Measurements from ENCODE around the gene FCGR1A. TPM values are rescaled to one million over a fixed set of nuclear protein-coding genes. Genes with fewer than 3 reads are reported as not detected.
A peak's percentile ranks its signal among the peaks of the same experiment; 100 is the strongest.
"Not testable (repeated sequence)": the region's sequence is repeated elsewhere in the genome, so short reads cannot be mapped to it uniquely, and the experiment has no call there.

The FCGR1A gene
- total RNA-seq, 4 donors from 2014 or later = 0.39 to 21.4 (median 8.6) TPM; not detected in 1

GRCh38 chr1:149792502-149792901 lies 10.0 kb downstream of the FCGR1A start:
- H3K27me3 ChIP-seq, H3K9me3 ChIP-seq, H3K4me1 ChIP-seq, H3K36me3 ChIP-seq: not testable (repeated sequence)
- TF ChIP-seq CTCF (IDR thresholded peaks at IDR 0.05) = peak; percentile 27 to 58 (median 52)
- Histone ChIP-seq H3K4me3 (peak overlapping the region; percentile 59 to 86), H3K27ac (peak overlapping the region; percentile 83 to 91 (median 86))
- WGBS, 2 donors (ENCODE audit: low coverage in 1 of 2) = no CpG with 5 or more reads among the region's 36 CpGs
- peak; percentile 85 for ATAC-seq

- WGBS, 2 donors (ENCODE audit: low coverage in 1 of 2) = 10% methylated on average over 2 of the region's 52 CpGs; no CpG with 5 or more reads in 1 of the 2 donors
- H3K4me1 ChIP-seq, H3K9me3 ChIP-seq, H3K27me3 ChIP-seq, H3K36me3 ChIP-seq: not testable (repeated sequence)
- TF ChIP-seq CTCF (IDR thresholded peaks at IDR 0.05) = peak; percentile 34 to 95 (median 72)
- ATAC-seq = peak; percentile 91
- H3K4me3 ChIP-seq = peak overlapping the region; percentile 59 to 86
- H3K27ac ChIP-seq = peak overlapping the region; percentile 83 to 91 (median 86)
Measured at GRCh38 chr1:149792912-149793515, 10.5 kb downstream of the FCGR1A start.

- not testable (repeated sequence) for ATAC-seq, H3K27ac ChIP-seq, H3K9me3 ChIP-seq, H3K4me1 ChIP-seq, H3K36me3 ChIP-seq, H3K4me3 ChIP-seq, H3K27me3 ChIP-seq
- WGBS, 2 donors (ENCODE audit: low coverage in 1 of 2) = 83% methylated on average over 1 of the region's 5 CpGs; no CpG with 5 or more reads in 1 of the 2 donors
Measured at GRCh38 chr1:149793885-149794284, 11.4 kb downstream of the FCGR1A start.

- not testable (repeated sequence) for H3K4me1 ChIP-seq, H3K4me3 ChIP-seq, ATAC-seq, H3K27me3 ChIP-seq, H3K9me3 ChIP-seq, H3K27ac ChIP-seq, H3K36me3 ChIP-seq
- 100% methylated on average over 1 of the region's 3 CpGs; no CpG with 5 or more reads in 1 of the 2 donors for WGBS, 2 donors (ENCODE audit: low coverage in 1 of 2)
Measured at GRCh38 chr1:149801628-149802027, 19.1 kb downstream of the FCGR1A start.

- not testable (repeated sequence) for ATAC-seq, H3K9me3 ChIP-seq, H3K4me3 ChIP-seq, H3K27me3 ChIP-seq, H3K36me3 ChIP-seq, H3K27ac ChIP-seq, H3K4me1 ChIP-seq
- 100% methylated on average over 1 of the region's 4 CpGs; no CpG with 5 or more reads in 1 of the 2 donors for WGBS, 2 donors (ENCODE audit: low coverage in 1 of 2)
Measured at GRCh38 chr1:149804417-149805080, 22.1 kb downstream of the FCGR1A start.

GRCh38 chr1:149810697-149811405 lies 28.4 kb downstream of the FCGR1A start:
- H3K4me3 ChIP-seq = peak overlapping the region in 1 of 2 donors; percentile 58
- 39 to 55% methylated on average over 2 to 4 of the region's 7 CpGs for WGBS, 2 donors (ENCODE audit: low coverage in 1 of 2)
- H3K9me3 ChIP-seq, ATAC-seq, H3K27me3 ChIP-seq, H3K36me3 ChIP-seq, H3K27ac ChIP-seq: not testable (repeated sequence)
- peaks cover 0 to 11% (median 0%) of the 10 kb centered on the region in 3 donors for H3K4me1 ChIP-seq

- ATAC-seq = peak; percentile 22
- peak overlapping the region; percentile 58 to 98 for H3K4me3 ChIP-seq
- peak overlapping the region; percentile 50 to 93 (median 91) for H3K27ac ChIP-seq
- H3K36me3 ChIP-seq, H3K27me3 ChIP-seq, H3K9me3 ChIP-seq: not testable (repeated sequence)
- H3K4me1 ChIP-seq = peaks cover 0 to 11% (median 0%) of the 10 kb centered on the region in 3 donors
- 20% methylated on average over 1 of the region's 14 CpGs; no CpG with 5 or more reads in 1 of the 2 donors for WGBS, 2 donors (ENCODE audit: low coverage in 1 of 2)
Measured at GRCh38 chr1:149811514-149811889, 29.0 kb downstream of the FCGR1A start.
